GM12878 (cell line): ENCODE data around the gene USP54. TPM values are rescaled to one million over a fixed set of nuclear protein-coding genes. Genes with fewer than 3 reads are reported as not detected.

ENCODE experiments used
- ATF7 ChIP-seq: fragments of 450-650 bp; IDR thresholded peaks from 2 replicates; pipeline ENCODE4 v1.6.1; 2016; ENCODE audit warnings: low read depth, mild to moderate bottlenecking
- BCL3 ChIP-seq: IDR thresholded peaks from 2 replicates; pipeline ENCODE4 v1.6.1; 2011; ENCODE audit warnings: borderline replicate concordance, low read depth, mild to moderate bottlenecking, moderate library complexity, low read length; ENCODE audit not compliant: insufficient read depth, poor library complexity, severe bottlenecking
- BHLHE40 ChIP-seq, 2 experiments: fragments of 450-650 bp in 1 of 2; IDR thresholded peaks; 2 replicates each; pipeline ENCODE4 v1.6.1; 2011 to 2017; ENCODE audit warnings: low read depth in 2 of 2, borderline replicate concordance in 1 of 2, improper control_type of control experiment in 1 of 2, low read length in 1 of 2, mild to moderate bottlenecking in 1 of 2
- CBFB ChIP-seq: IDR thresholded peaks from 2 replicates; pipeline ENCODE4 v1.6.1; 2016; ENCODE audit warnings: antibody characterized with exemption, low read depth
- E2F8 ChIP-seq: fragments of 450-650 bp; IDR thresholded peaks from 2 replicates; pipeline ENCODE4 v1.6.1; 2018; ENCODE audit warnings: mild to moderate bottlenecking, low read depth, moderate library complexity; ENCODE audit not compliant: partially characterized antibody
- EGR1 ChIP-seq, 2 experiments: IDR thresholded peaks; 1 replicate in 1 of 2; 2 replicates in 1 of 2; pipeline ENCODE4 v1.6.1; 2011 to 2012; ENCODE audit warnings: low read depth in 2 of 2, low read length in 2 of 2, borderline replicate concordance in 1 of 2, mild to moderate bottlenecking in 1 of 2, moderate library complexity in 1 of 2
- EP300 ChIP-seq, 2 experiments: fragments of 150-350 bp in 1 of 2; IDR thresholded peaks; 2 replicates each; pipeline ENCODE4 v1.6.1; 2011 to 2012; ENCODE audit warnings: low read depth in 2 of 2, low read length in 2 of 2, borderline replicate concordance in 1 of 2, improper control_type of control experiment in 1 of 2, inconsistent platforms in 1 of 2; ENCODE audit not compliant: control insufficient read depth in 1 of 2
- IKZF1 ChIP-seq: fragments of 450-650 bp; conservative IDR thresholded peaks from 2 replicates; pipeline ENCODE4 v1.6.1; 2017; ENCODE audit warnings: antibody characterized with exemption, mild to moderate bottlenecking
- JUNB ChIP-seq: IDR thresholded peaks from 2 replicates; pipeline ENCODE4 v1.6.1; 2016; ENCODE audit warnings: antibody characterized with exemption, mild to moderate bottlenecking
- NRF1 ChIP-seq: conservative IDR thresholded peaks from 2 replicates; pipeline ENCODE4 v1.6.1; 2011; ENCODE audit warnings: mild to moderate bottlenecking, low read depth, low read length, improper control_type of control experiment
- PAX8 ChIP-seq: fragments of 450-650 bp; IDR thresholded peaks from 2 replicates; pipeline ENCODE4 v1.6.1; 2017; ENCODE audit warnings: mild to moderate bottlenecking, moderate library complexity
- POU2F2 ChIP-seq: IDR thresholded peaks from 3 replicates; pipeline ENCODE4 v1.6.1; 2011; ENCODE audit warnings: low read depth, mild to moderate bottlenecking, low read length, borderline replicate concordance
- PRDM15 ChIP-seq: fragments of 450-650 bp; formaldehyde crosslinking; IDR thresholded peaks from 2 replicates; pipeline ENCODE4 v1.4.0; 2020; ENCODE audit warnings: mild to moderate bottlenecking, moderate library complexity
- SMAD5 ChIP-seq: IDR thresholded peaks from 2 replicates; pipeline ENCODE4 v1.6.1; 2016; ENCODE audit warnings: antibody characterized with exemption, low read depth
- ZBTB11 ChIP-seq: fragments of 450-650 bp; formaldehyde crosslinking; IDR thresholded peaks from 2 replicates; pipeline ENCODE4 v1.5.0; 2022; ENCODE audit warnings: mild to moderate bottlenecking, missing genetic modification characterization
- polyA plus RNA-seq, 11 experiments: library from polyadenylated mRNA; depleted of rRNA in 4 of 11; unstranded in 6 of 11; stranded (reverse) in 5 of 11; fragments of >200 nt; fragmentation: Nextera tagmentation in 4 of 11; fragmentation: Illumina TruSeq in 1 of 11; extraction: Ambion mirVana in 4 of 11; extraction: Trizol in 1 of 11; gene quantifications; 1 replicate in 1 of 11; 2 replicates in 10 of 11; pipeline versions ENCODE4 v1.2.1 to v1.2.3, GENCODE V29; 2011 to 2016; ENCODE audit warnings: inconsistent platforms in 2 of 11, missing spikeins in 2 of 11, low read depth in 1 of 11
- total RNA-seq, 4 experiments: library from RNA; depleted of rRNA in 3 of 4; stranded (reverse); fragments of >200 nt in 3 of 4; fragmentation: Illumina TruSeq in 1 of 4; extraction: Trizol in 1 of 4; gene quantifications; 2 replicates each; pipeline versions ENCODE4 v1.2.1 to v1.2.3, GENCODE V29; 2013 to 2021

USP54 gene
- total and polyA plus RNA-seq, 10 of the 15 experiments (the other 5 are each of a cell fraction or from before 2014, with no cell fraction given): 0.93 to 10.5 (median 5.5) TPM

DNA sequence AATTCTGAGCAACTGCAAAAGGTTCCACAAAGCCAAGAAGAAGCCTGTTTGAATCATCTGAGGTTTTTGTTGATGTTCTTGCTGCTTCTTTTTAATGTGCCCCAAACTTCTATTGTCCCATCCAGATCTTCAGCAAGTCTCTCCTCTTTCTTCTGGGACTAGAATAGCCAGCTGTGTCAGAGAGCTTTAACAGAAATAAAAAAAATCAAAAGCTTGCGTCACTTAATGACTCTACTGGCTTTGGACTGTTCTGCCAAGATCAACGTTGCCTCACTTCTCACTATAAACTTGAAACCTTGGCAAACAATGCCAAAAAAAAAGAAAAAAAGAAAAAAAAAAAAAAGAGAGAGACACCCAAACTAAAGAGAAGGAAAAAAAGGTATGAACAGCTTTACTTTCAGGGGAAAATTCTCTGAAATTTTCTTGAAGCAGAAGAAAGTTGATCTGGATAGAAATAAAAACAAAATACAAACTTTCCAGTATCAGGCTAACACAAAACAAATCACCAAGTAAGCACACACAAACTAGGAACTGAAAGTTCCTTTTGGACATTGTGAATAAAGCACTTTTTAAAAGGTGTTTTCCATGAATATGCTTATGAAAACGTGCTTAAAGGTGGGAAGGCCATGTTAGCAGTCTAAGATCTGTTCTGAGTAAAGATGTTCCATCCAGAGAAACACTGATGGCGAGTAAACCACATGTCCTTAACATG lies 14.8 kb downstream of the USP54 start (continued):
- TF ChIP-seq ZBTB11 (CRISPR knock-in tag) (no peak), ATF7 (no peak; the same call in 1 of the 2 replicates), CBFB (no peak), BHLHE40 (IDR thresholded peaks at IDR 0.05; ENCODE audit: borderline replicate concordance in 1 of 2, low read depth in 2 of 2, low read length in 1 of 2) (peak; percentile 85 to 86), PAX8 (no peak), E2F8 (no peak), EP300 (IDR thresholded peaks at IDR 0.05; ENCODE audit: borderline replicate concordance in 1 of 2, control insufficient read depth in 1 of 2, low read depth in 2 of 2, low read length in 2 of 2) (peak in 1 of 2 experiments; percentile 49; a peak in 1 of 4 replicates), JUNB (no peak), POU2F2 (no peak), EGR1 (IDR thresholded peaks at IDR 0.05; ENCODE audit: borderline replicate concordance in 1 of 2, low read depth in 2 of 2, low read length in 2 of 2) (no peak), PRDM15 (CRISPR knock-in tag) (no peak), IKZF1 (peak; percentile 69), SMAD5 (no peak), BCL3 (no peak), NRF1 (no peak)
